ENCODE measurements around the gene EGFL8.

GRCh38 chr6:32153564-32154513 is 10.6 kb upstream of the EGFL8 start, which contains the start of gene PPT2:
- TF ChIP-seq CTCF (IDR thresholded peaks at IDR 0.05 in 4 of 5, conservative IDR thresholded peaks at IDR 0.05 in 1 of 5) (peak in 2 of 5 experiments; percentile 14 to 15), POLR2A (IDR thresholded peaks at IDR 0.05) (peak; percentile 23 to 38)
